ENCODE data around the gene ANKRD63. TPM values are rescaled to one million over a fixed set of nuclear protein-coding genes. Genes with fewer than 3 reads are reported as not detected.

The ANKRD63 gene
- total and polyA plus RNA-seq, 10 donors = not detected

DNA sequence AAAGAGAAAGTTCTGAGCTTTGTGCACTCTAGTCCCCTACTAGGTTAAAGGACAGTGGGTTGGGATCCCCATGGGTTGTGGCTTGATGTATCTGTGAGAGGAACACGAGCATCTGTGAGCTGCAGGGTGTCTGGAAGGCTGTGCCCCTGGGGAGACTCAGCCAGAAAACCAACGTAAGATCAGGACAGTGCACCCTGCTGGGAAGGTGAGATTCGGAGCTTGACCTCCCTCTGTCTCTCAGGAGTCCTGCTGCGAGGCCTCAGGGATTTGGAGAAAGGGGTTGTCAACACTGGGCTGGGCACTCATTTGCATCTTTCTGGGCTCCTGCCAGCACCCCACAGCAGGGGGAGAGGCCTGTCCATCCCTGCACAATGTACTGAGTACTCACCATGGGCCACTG is 15.2 kb downstream of the ANKRD63 start:
- no peak for TF ChIP-seq CTCF (IDR thresholded peaks at IDR 0.05 in 8 of 11, conservative IDR thresholded peaks at IDR 0.05 in 3 of 11)
- no peak for TF ChIP-seq POLR2AphosphoS5 (IDR thresholded peaks at IDR 0.05)
- TF ChIP-seq POLR2A (IDR thresholded peaks at IDR 0.05) = no peak
- no peak overlapping the region for H3K27ac ChIP-seq
- no peak overlapping the region for H3K4me3 ChIP-seq
- no peak for DNase-seq
- intact Hi-C loops (cut with DNase I; ENCODE audit: low total_unique reads) = no loop called here
- H3K9me3 ChIP-seq = no peaks in the 10 kb centered on the region
- H3K36me3 ChIP-seq = no peaks in the 10 kb centered on the region
- no peaks in the 10 kb centered on the region for H3K27me3 ChIP-seq (replicated peaks in 1 of 7)
- WGBS, 5 donors = 77 to 83% (median 82%) methylated on average over 4 of the region's 4 CpGs
- H3K4me1 ChIP-seq = no peaks in the 10 kb centered on the region

GRCh38 chr15:40266828-40267304 is 16.0 kb downstream of the ANKRD63 start:
- H3K4me3 ChIP-seq = no peak overlapping the region
- H3K27ac ChIP-seq = no peak overlapping the region
- no peaks in the 10 kb centered on the region for H3K9me3 ChIP-seq
- no peak for DNase-seq
- intact Hi-C loops (cut with DNase I; ENCODE audit: low total_unique reads) = no loop called here
- no peaks in the 10 kb centered on the region for H3K4me1 ChIP-seq
- H3K36me3 ChIP-seq = no peaks in the 10 kb centered on the region
- no peaks in the 10 kb centered on the region for H3K27me3 ChIP-seq (replicated peaks in 1 of 7)
- TF ChIP-seq POLR2AphosphoS5 (IDR thresholded peaks at IDR 0.05) (no peak), CTCF (IDR thresholded peaks at IDR 0.05 in 8 of 11, conservative IDR thresholded peaks at IDR 0.05 in 3 of 11) (no peak), POLR2A (IDR thresholded peaks at IDR 0.05) (no peak)
- WGBS, 5 donors = 65 to 79% (median 68%) methylated on average over 7 of the region's 7 CpGs

GRCh38 chr15:40265875-40266274 is 17.0 kb downstream of the ANKRD63 start:
- no peak for DNase-seq

GRCh38 chr15:40265355-40265754 is 17.5 kb downstream of the ANKRD63 start:
- 80 to 91% (median 86%) methylated on average over 1 to 10 of the region's 10 CpGs for WGBS, 5 donors
- no peak for TF ChIP-seq POLR2A (IDR thresholded peaks at IDR 0.05)
- TF ChIP-seq CTCF (IDR thresholded peaks at IDR 0.05 in 8 of 11, conservative IDR thresholded peaks at IDR 0.05 in 3 of 11) = no peak
- no peak for TF ChIP-seq POLR2AphosphoS5 (IDR thresholded peaks at IDR 0.05)
- no peak overlapping the region for H3K27ac ChIP-seq
- H3K4me1 ChIP-seq = no peaks in the 10 kb centered on the region
- intact Hi-C loops (cut with DNase I; ENCODE audit: low total_unique reads) = no loop called here
- H3K9me3 ChIP-seq = no peaks in the 10 kb centered on the region
- H3K4me3 ChIP-seq = no peak overlapping the region
- no peaks in the 10 kb centered on the region for H3K36me3 ChIP-seq
- no peaks in the 10 kb centered on the region for H3K27me3 ChIP-seq (replicated peaks in 1 of 7)
- DNase-seq = no peak

More at GRCh38 chr15:40265875-40266274, 17.0 kb downstream of the ANKRD63 start:
- 85 to 97% (median 95%) methylated on average over 8 to 20 of the region's 20 CpGs for WGBS, 5 donors
- Histone ChIP-seq H3K9me3 (no peaks in the 10 kb centered on the region), H3K4me3 (no peak overlapping the region), H3K27ac (no peak overlapping the region), H3K4me1 (no peaks in the 10 kb centered on the region), H3K36me3 (no peaks in the 10 kb centered on the region), H3K27me3 (replicated peaks in 1 of 7) (no peaks in the 10 kb centered on the region)
- intact Hi-C loops (cut with DNase I; ENCODE audit: low total_unique reads) = no loop called here
- TF ChIP-seq POLR2A (IDR thresholded peaks at IDR 0.05) (no peak), CTCF (IDR thresholded peaks at IDR 0.05 in 8 of 11, conservative IDR thresholded peaks at IDR 0.05 in 3 of 11) (no peak), POLR2AphosphoS5 (IDR thresholded peaks at IDR 0.05) (no peak)
